Tibial nerve (tissue), 3 donors: ENCODE results near the gene EPHA3.

Experiments used
- CTCF ChIP-seq, 5 experiments: fragments of 200-600 bp in 3 of 5; fragments of 450-650 bp in 2 of 5; sonication (generic) in 3 of 5; IDR thresholded peaks; one replicate each; pipeline ENCODE4 v1.5.1; 2016 to 2019; ENCODE audit warnings: antibody characterized with exemption in 5 of 5, mild to moderate bottlenecking in 3 of 5, moderate library complexity in 2 of 5
- POLR2A ChIP-seq, 2 donors: fragments of 450-650 bp; IDR thresholded peaks; one replicate each; pipeline ENCODE4 v1.6.1; 2017; ENCODE audit warnings: antibody characterized with exemption in 2 of 2, mild to moderate bottlenecking in 2 of 2, moderate library complexity in 2 of 2

- TF ChIP-seq CTCF (IDR thresholded peaks at IDR 0.05) (no peak), POLR2A (IDR thresholded peaks at IDR 0.05) (no peak)
Measured at GRCh38 chr3:89280301-89280700, 172.9 kb downstream of the EPHA3 start.
